ENCODE results near the gene NEUROG3.

DNA sequence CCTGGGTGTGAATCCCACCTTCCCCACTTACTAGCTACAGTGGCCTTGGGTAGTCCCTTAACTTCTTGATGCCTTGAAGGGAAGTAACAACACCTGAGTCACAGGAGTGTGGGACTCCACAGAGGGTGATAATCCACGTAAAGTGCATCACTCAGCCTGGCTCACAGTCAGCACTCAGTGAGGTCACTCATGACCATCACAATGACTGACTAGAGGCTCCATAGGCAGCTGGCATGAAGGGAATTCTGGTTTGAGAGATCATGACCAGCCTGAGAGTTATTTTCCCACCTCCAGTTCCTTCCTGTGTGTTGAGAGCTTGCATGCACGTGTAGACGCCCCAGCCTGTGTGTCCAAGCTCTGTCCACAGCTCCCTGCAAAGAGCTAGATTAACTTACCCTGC is 34.8 kb downstream of the NEUROG3 start:
- TF ChIP-seq, protein P1, sequence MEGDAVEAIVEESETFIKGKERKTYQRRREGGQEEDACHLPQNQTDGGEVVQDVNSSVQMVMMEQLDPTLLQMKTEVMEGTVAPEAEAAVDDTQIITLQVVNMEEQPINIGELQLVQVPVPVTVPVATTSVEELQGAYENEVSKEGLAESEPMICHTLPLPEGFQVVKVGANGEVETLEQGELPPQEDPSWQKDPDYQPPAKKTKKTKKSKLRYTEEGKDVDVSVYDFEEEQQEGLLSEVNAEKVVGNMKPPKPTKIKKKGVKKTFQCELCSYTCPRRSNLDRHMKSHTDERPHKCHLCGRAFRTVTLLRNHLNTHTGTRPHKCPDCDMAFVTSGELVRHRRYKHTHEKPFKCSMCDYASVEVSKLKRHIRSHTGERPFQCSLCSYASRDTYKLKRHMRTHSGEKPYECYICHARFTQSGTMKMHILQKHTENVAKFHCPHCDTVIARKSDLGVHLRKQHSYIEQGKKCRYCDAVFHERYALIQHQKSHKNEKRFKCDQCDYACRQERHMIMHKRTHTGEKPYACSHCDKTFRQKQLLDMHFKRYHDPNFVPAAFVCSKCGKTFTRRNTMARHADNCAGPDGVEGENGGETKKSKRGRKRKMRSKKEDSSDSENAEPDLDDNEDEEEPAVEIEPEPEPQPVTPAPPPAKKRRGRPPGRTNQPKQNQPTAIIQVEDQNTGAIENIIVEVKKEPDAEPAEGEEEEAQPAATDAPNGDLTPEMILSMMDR (IDR thresholded peaks at IDR 0.05) = no peak
- TF ChIP-seq POLR2A (IDR thresholded peaks at IDR 0.05) = no peak

All from testis (tissue), 2 donors.